GM08714 (cell line): Measurements from ENCODE around the gene TBC1D3B.

Experiments
- H3K4me3 ChIP-seq: fragments of 200-500 bp; sonication (Bioruptor generic); 2 replicates; pipeline ENCODE4 v1.5.1; 2014; ENCODE audit warnings: mild to moderate bottlenecking, low read length, inconsistent platforms
- ZNF274 ChIP-seq: IDR thresholded peaks from 2 replicates; pipeline ENCODE4 v1.6.1; 2012; ENCODE audit warnings: mild to moderate bottlenecking, low read depth, low read length

Gene TBC1D3B

GRCh38 chr17:36151891-36152638 is 24.4 kb downstream of the TBC1D3B start:
- no peak for TF ChIP-seq ZNF274
- no peak overlapping the region for H3K4me3 ChIP-seq

DNA sequence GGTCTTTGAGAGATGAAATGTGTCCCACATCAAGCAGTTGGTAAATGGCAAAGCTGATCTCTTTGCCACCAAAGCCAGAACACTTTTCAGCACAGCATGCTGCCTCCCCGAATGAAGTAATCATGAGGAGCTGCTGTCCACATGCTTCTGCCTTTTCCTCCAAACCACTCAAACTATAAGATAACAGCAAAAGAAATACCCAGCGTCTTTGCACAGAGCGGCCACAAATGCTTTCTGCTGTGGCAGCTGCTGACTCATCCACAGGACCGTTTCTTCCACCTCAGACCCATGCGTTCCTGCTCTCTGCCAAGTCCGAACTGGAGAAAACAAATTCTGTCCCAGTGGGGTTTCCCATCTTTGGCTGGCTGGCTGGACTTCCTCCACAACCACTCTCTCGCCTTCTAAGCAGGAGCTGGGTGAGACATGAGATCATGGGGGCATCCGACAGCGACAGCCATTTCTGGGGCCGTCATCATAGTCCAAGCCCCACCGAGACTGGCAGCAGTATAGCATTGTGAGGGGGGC is 27.1 kb downstream of the TBC1D3B start:
- H3K4me3 ChIP-seq = no peak overlapping the region
- TF ChIP-seq ZNF274 = no peak

DNA sequence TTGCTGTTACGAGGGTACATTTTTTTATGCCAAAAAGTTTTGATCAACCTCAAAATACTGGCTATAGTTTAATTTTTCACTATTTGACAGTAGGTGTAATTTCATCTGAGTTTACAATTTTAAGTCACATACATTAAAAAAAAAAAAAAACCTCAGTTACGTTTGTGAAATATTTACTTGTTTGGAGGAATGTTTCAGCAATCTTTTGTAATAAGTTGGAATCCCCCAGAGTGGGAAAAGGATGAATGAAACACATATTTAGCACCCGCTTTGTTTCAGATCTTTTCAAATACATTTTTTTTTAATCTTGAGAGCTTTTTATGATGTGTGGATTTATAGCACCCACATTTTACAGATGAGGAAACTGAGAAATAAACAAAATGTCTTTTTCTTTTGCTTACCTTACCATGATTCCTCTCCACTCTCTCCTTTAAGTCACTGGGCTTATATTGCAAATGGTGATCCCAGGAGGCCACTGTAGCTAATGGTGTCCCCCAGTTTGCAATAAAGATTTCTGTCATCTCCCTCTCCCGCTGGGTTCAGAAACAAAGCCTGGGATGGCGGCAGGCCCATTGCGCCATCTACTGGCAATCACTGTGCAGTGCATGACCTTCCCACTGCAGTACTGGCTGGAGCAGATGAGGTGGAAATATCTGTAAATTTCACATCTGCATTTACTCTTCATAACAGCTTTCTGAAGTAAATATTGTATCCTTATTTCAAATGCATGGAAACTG is 27.7 kb downstream of the TBC1D3B start:
- no peak overlapping the region for H3K4me3 ChIP-seq
- TF ChIP-seq ZNF274 = no peak

DNA sequence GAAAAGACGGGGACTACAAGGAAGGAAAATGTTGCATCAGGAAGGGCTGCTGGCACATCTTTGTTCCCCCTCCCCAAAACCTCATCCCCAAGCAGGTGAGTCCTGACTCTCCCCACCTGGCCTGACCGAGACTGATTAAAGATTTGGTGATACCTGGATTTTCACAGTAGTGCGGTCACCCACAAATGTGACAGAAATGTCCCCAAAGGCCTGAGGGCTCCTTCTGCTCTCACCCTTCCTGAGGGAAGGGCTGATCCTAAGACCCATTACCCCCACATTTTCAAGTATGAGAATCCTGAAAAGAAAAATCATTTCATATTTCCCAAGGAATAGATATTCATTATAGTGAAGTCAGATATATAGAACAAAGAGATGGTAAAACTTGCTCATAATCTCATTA is 28.8 kb downstream of the TBC1D3B start:
- no peak overlapping the region for H3K4me3 ChIP-seq
- TF ChIP-seq ZNF274 = no peak

GRCh38 chr17:36144981-36145729 is 31.3 kb downstream of the TBC1D3B start:
- TF ChIP-seq ZNF274 = no peak
- no peak overlapping the region for H3K4me3 ChIP-seq

DNA sequence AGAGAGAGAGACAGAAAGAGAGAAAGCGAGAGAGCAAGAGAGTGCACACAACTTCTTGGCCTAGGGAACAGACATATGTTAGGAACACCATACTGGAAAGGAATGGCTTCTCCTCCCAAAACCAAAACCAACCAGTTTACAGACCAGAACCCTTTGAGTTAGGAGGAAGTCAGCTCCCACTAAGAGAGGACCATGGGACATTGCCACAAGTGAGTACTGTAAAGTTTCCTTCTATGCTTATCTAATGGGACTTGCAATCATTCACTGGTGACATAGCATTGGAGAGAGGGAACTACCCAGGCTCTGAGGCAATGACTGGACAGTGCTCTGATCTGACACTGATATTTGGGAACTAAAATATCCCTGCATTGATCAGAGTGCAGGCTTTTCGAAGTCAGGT is 32.4 kb downstream of the TBC1D3B start:
- no peak for TF ChIP-seq ZNF274
- no peak overlapping the region for H3K4me3 ChIP-seq

- H3K4me3 ChIP-seq = no peak overlapping the region
- TF ChIP-seq ZNF274 = no peak
These were observed 33.6 kb downstream of the TBC1D3B start for GRCh38 chr17:36142806-36143205.

GRCh38 chr17:36142235-36142634 is 34.2 kb downstream of the TBC1D3B start:
- H3K4me3 ChIP-seq = no peak overlapping the region
- TF ChIP-seq ZNF274 = no peak

DNA sequence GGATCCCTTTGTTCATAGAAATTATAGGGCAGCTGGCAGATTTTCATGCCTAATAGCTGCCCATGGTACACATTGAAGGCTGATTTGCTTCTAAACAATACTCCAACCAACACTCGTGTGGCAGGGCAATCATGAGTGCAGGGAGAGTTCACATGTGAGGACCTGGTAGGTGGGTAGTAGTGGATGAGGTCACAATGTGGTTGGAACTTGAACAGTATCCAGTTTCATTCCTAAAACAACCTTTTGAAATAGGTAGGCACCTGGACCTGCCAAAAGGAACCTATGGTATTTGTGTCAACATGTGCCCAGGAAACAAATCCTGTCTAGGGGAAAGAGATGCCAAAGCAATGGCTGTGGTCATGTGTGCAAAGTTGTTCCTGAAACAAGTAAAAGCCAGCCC is 40.0 kb downstream of the TBC1D3B start:
- no peak for TF ChIP-seq ZNF274
- no peak overlapping the region for H3K4me3 ChIP-seq

- TF ChIP-seq ZNF274 = no peak
These were observed 40.4 kb downstream of the TBC1D3B start for GRCh38 chr17:36136036-36136435.

GRCh38 chr17:36135465-36135864 is 41.0 kb downstream of the TBC1D3B start:
- no peak overlapping the region for H3K4me3 ChIP-seq
- no peak for TF ChIP-seq ZNF274

More at GRCh38 chr17:36136036-36136435, 40.4 kb downstream of the TBC1D3B start:
- no peak overlapping the region for H3K4me3 ChIP-seq

DNA sequence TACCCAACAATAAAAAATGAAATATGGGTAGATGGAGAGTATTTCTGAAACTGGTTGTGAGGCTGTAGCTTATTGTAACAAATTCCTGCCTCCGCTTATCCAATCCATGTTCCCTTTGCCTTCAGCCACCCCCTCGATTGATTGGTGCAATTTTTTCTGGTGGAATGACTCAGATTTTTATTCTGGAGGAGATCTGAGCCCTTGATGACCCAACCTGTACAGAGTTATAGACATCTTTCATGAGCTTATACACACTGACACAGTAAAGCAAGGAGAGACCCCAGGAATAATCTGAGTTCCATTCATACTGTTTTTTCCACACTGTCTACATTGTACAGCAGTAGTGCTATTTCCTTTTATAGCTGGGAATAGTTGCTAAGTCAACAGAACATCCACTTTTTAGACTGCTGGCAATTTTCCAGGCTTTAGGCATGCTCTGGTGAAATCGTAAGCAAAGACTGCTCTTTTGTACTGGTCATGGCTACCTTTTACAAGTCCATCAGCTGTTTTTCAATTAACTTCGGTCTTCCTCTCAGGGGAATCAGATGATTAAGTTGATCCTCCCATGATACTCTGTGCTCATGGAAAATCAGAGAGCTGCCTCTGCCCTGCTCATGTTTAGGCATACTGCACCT is 42.7 kb downstream of the TBC1D3B start:
- H3K4me3 ChIP-seq = no peak overlapping the region
- no peak for TF ChIP-seq ZNF274

DNA sequence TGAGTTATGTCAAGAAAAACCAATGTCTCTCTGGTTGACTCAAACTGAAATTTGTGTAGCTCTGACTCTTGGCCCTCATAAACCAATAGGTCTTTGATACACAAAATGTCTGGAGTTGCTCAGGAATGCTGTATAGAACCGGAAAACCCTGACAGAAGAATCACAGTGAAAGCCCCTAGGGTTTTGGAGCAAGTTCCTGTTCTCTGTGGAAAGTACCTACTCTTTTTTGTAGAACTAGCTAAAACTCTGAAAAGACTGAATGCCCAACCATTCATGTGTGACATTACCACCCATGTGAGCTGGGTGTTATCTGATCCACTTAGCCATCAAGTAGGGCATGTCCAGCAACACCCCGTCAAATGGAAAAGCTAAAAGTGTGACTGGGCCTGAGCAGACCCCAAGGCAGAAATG is 44.0 kb downstream of the TBC1D3B start:
- H3K4me3 ChIP-seq = no peak overlapping the region
- no peak for TF ChIP-seq ZNF274

GRCh38 chr17:36131931-36132330 is 44.5 kb downstream of the TBC1D3B start:
- TF ChIP-seq ZNF274 = no peak
- no peak overlapping the region for H3K4me3 ChIP-seq
